ENCODE measurements around the gene TLK1.

Gene TLK1

DNA sequence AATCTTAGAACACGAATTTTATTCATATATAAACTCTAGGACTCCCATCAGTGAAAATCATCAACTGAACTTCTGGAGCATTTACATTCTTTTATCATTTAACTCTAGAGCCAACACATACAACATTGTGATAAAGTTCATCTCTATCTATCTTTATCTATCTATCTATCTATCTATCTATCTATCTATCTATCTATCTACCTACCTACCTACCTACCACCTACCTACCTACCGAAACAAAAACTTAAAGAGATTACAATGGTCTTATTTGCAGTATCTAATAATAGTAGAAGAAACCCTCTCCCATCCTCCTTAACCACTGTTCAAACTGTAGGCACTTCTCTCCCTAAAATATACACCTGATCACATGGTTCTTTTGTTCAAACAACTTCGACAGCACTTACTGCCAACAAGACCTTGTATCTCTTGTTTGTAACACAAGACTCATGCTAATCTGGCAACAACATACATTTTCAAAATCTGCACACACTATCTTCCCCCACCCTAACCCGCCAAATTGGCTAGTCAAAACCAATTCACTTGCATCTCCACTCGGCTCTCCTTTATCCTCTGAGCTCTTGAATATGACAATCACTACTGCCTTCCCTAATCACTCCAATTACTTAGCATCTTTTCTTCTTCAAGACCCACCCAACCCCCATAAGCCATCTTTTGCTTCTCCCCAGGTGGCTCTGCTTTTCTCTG lies 162.6 kb downstream of the TLK1 start:
- H3K27me3 ChIP-seq, result no peaks in the 10 kb centered on the region
- TF ChIP-seq Cebpa-rat (IDR thresholded peaks at IDR 0.05), result no peak
- H3K4me3 ChIP-seq, result no peak overlapping the region
- H3K36me3 ChIP-seq, result peaks cover 81 to 100% (median 97%) of the 10 kb centered on the region in 11 experiments
- no peak overlapping the region for H3K9ac ChIP-seq
- no peaks in the 10 kb centered on the region for H3K4me1 ChIP-seq
- H3K9me3 ChIP-seq (replicated peaks in 1 of 11), result no peaks in the 10 kb centered on the region
- H3K27ac ChIP-seq, result no peak overlapping the region
- 0 out of 22 replicates have a peak, but pooled peaks cover 0 to 7% (median 0%) of the 10 kb centered on the region in 11 experiments for H4K20me1 ChIP-seq
- H3K4me2 ChIP-seq, result no peak overlapping the region

DNA sequence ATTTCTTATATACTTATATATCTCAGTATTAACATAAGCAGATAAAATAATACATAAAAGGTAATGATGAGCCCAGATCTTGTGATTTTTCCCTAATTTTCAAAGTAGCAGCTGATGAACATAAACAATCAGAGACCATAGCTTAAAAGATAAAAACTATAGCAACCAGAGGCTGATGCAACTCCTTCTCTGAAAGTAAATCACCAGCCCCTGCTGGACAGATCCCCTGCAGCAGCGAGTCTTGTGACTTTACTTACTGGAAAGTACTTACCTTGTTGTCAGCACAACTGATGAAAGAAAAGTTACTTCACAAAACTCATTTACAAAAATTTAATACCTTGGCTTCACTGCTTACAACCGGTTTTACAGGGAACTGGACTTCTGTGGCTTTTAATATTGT lies 164.4 kb downstream of the TLK1 start:
- Histone ChIP-seq H3K4me3 (no peak overlapping the region), H3K4me1 (no peaks in the 10 kb centered on the region), H3K9me3 (replicated peaks in 1 of 11) (no peaks in the 10 kb centered on the region), H4K20me1 (0 out of 22 replicates have a peak, but pooled peaks cover 0 to 7% (median 0%) of the 10 kb centered on the region in 11 experiments), H3K36me3 (peaks cover 87 to 100% (median 96%) of the 10 kb centered on the region in 11 experiments), H3K27me3 (no peaks in the 10 kb centered on the region), H3K9ac (no peak overlapping the region), H3K27ac (no peak overlapping the region), H3K4me2 (no peak overlapping the region)
- no peak for TF ChIP-seq Cebpa-rat (IDR thresholded peaks at IDR 0.05)

DNA sequence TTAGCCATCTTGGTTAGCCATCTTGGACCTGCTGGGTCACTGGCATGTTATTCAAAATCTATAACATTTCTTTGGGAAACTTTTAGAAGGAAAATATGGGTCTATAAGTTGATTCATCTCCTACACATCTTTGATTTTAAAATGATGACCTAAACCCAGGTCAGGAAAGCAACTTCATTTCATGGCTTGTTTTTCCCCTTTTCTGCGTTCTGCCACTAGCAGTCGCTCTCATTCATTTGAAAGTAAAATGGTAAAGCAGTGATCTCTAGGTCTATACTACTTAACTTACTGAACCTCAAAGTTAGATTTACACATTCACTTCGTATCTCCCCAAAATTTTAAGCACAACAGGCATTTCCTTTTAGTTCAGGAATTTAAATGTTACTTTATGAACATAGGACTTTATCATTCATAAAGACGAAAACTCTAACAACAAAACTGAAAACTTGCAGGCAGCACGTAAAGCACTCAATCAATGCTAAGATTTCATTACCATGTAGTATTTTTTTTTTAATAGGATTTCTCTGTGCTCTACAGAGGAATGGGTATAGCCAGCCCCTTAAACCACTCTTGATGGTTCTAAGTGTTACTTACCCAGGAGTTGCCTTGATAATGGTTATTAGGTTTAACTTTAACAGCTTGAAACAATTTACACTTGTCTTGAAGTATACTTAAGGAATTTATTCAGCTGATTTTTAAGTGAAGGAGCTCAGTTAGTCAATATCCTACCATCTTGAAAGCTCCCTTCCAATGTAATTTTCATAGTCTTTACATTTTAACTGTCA lies 169.1 kb downstream of the TLK1 start:
- Histone ChIP-seq H3K27ac (no peak overlapping the region), H3K36me3 (peaks cover 64 to 92% (median 84%) of the 10 kb centered on the region in 11 experiments)
- no peak for TF ChIP-seq Cebpa-rat (IDR thresholded peaks at IDR 0.05)

DNA sequence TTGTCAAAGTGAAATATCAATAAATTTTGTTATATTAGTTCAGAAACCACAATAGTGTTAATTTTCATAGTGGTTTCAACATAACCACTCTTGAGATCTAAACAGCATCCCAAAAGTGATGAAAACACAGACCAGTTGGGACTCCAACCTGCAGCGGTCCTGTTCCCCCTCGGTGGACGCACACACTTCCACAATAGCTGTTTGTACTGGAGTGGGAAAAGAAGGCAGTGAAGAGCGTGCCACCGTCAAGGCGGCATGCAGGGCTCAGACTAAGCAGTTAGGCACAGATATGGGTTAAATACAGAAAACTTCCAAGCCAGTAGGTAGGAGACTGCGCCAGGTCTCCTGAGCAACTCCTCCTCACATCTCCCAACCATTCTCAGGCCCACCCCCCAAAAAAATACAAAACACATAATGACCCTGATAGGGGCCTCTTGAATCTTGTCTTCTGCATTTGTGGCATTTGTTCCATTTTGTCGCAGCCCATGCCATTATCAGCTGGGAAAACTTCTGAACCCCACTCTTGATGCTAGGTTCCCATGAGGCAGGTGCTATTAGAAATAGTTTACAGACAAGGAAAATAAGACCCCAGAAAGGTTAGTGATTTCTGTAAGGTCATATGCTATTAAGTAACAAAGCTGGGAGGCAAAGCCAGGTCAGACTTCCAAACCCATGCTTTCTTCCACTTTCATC lies 174.0 kb downstream of the TLK1 start:
- Histone ChIP-seq H3K4me1 (no peaks in the 10 kb centered on the region), H3K9me3 (replicated peaks in 1 of 11) (no peaks in the 10 kb centered on the region), H3K27ac (no peak overlapping the region), H3K9ac (no peak overlapping the region), H3K4me2 (no peak overlapping the region), H3K4me3 (no peak overlapping the region), H4K20me1 (no peaks in the 10 kb centered on the region), H3K27me3 (no peaks in the 10 kb centered on the region), H3K36me3 (peaks cover 23 to 43% (median 36%) of the 10 kb centered on the region in 11 experiments)
- TF ChIP-seq Cebpa-rat (IDR thresholded peaks at IDR 0.05), result no peak

More for the DNA sequence above, 169.1 kb downstream of the TLK1 start:
- Histone ChIP-seq H3K4me1 (no peaks in the 10 kb centered on the region), H4K20me1 (no peaks in the 10 kb centered on the region), H3K9ac (no peak overlapping the region), H3K4me3 (no peak overlapping the region), H3K9me3 (replicated peaks in 1 of 11) (no peaks in the 10 kb centered on the region), H3K4me2 (no peak overlapping the region), H3K27me3 (no peaks in the 10 kb centered on the region)

DNA sequence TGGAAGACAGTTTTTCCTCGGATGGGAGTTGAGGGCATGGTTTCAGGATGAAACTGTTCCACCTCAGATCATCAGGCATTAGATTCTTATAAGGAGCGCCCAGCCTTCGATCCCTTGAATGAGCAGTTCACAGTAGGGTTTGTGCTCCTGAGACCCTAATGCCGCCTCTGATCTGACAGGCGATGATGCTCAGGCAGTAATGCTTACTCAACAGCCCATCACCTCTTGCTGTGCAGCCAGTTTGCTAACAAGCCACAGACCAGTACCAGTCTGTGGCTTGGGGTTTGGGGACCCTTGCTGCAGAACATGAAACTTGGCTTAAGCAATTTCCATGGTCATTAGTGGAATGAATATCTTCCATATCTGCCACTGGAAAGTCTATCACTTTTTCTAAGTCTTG lies 175.3 kb downstream of the TLK1 start:
- Histone ChIP-seq H3K4me1 (no peaks in the 10 kb centered on the region), H3K9me3 (replicated peaks in 1 of 11) (no peaks in the 10 kb centered on the region), H3K4me2 (no peak overlapping the region), H3K27me3 (no peaks in the 10 kb centered on the region), H3K36me3 (peaks cover 14 to 33% (median 25%) of the 10 kb centered on the region in 11 experiments), H3K9ac (no peak overlapping the region), H4K20me1 (no peaks in the 10 kb centered on the region), H3K4me3 (no peak overlapping the region), H3K27ac (no peak overlapping the region)
- TF ChIP-seq Cebpa-rat (IDR thresholded peaks at IDR 0.05), result no peak

DNA sequence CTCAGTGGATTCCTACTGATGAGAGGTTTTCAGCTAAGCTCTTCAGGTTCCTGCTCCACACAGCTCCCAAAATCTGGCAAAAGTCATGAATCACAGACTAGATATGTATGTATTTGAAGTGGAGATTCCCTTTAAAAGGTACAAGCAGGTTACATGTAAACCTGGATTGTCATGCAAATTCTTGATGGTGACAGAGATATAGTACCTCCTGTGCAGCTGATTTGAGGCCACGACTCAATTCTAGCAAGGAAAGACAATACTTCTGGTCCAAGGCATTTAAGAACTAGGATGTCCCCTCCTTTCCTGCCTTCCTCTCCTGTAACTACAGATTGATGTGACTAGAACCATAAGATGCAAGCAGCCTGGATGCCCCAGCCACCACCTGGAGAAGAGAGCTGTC lies 176.6 kb downstream of the TLK1 start:
- H3K9ac ChIP-seq, result no peak overlapping the region
- no peaks in the 10 kb centered on the region for H4K20me1 ChIP-seq
- no peaks in the 10 kb centered on the region for H3K4me1 ChIP-seq
- H3K27ac ChIP-seq, result no peak overlapping the region
- H3K4me3 ChIP-seq, result no peak overlapping the region
- H3K9me3 ChIP-seq (replicated peaks in 1 of 11), result no peaks in the 10 kb centered on the region
- H3K4me2 ChIP-seq, result no peak overlapping the region
- no peaks in the 10 kb centered on the region for H3K27me3 ChIP-seq
- TF ChIP-seq Cebpa-rat (IDR thresholded peaks at IDR 0.05), result no peak
- peaks cover 8 to 22% (median 12%) of the 10 kb centered on the region in 11 experiments; a peak in 17 of 22 replicates for H3K36me3 ChIP-seq

DNA sequence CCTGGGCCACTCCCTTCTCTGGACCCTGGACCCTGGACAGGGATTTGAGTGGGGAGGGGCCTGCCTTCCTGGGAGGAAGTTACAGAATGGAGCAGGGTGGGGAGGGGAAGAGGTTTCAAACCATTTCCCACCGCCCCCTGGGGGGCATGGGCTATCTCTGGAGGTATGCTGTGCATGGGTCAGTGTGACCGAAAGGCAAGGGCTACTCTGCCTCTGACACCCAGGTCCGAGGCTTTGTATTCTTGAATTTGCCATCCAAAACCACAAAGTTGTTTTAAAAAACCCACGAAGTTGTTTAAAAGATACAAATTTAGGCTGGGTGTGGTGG lies 184.8 kb downstream of the TLK1 start:
- Histone ChIP-seq H3K27me3 (peaks cover 0 to 9% (median 0%) of the 10 kb centered on the region in 11 experiments; a peak in 2 of 22 replicates), H3K27ac (no peak overlapping the region), H3K9me3 (replicated peaks in 1 of 11) (no peaks in the 10 kb centered on the region), H3K4me1 (peaks cover 0 to 33% (median 19%) of the 10 kb centered on the region in 10 experiments; a peak in 15 of 20 replicates), H3K4me3 (no peak overlapping the region), H3K4me2 (peak overlapping the region in 6 of 11 experiments; percentile 7 to 95 (median 20); a peak in 3 of 22 replicates), H3K36me3 (no peaks in the 10 kb centered on the region), H3K9ac (no peak overlapping the region), H4K20me1 (no peaks in the 10 kb centered on the region)
- TF ChIP-seq Cebpa-rat (IDR thresholded peaks at IDR 0.05), result no peak

DNA sequence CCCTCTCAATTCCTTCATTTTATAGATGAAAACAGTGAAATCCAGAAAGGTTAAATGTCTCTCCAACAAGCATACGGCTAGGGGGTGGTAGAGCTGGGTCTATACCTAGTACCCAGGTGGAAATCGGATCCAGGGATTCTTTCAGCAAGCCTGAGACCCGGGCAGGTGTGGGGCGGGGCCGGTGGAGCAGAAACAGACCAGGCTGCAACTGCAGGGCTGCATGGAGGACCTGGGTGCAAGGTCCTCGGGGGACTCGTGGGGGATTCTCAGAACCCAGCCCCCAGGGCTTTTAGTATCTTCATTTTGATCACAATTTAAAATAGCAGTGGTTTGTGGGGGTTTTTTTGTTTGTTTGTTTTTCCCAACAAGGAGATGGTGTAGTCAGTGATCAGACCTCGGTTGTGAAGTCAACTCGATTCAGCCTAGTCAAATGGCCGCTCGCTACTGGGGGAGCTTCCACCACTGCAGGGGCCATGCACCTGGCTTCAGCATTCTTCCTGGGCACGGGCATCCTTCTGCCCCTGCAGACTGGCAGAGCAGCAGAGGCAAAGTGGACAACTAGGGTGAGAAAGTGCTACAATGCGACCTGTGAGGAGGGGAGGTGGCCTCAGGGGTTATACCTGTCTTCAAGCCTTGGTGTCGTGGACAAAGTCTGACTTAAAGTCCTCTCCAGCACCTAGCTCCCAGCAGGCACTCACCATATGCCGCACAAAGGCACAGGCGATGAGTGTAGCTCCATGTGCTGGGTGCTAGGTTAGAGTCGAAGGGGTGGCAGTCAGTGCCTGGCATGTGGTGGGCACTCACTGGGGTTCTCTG lies 185.4 kb downstream of the TLK1 start:
- no peak overlapping the region for H3K4me3 ChIP-seq
- no peak overlapping the region for H3K27ac ChIP-seq
- H3K4me1 ChIP-seq, result peaks cover 0 to 33% (median 19%) of the 10 kb centered on the region in 10 experiments; a peak in 15 of 20 replicates
- no peaks in the 10 kb centered on the region for H3K9me3 ChIP-seq (replicated peaks in 1 of 11)
- peaks cover 0 to 9% (median 0%) of the 10 kb centered on the region in 11 experiments; a peak in 2 of 22 replicates for H3K27me3 ChIP-seq
- H3K9ac ChIP-seq, result no peak overlapping the region
- H3K4me2 ChIP-seq, result peak overlapping the region in 7 of 11 experiments; percentile 7 to 95 (median 22); a peak in 6 of 22 replicates
- no peaks in the 10 kb centered on the region for H4K20me1 ChIP-seq
- no peaks in the 10 kb centered on the region for H3K36me3 ChIP-seq
- no peak for TF ChIP-seq Cebpa-rat (IDR thresholded peaks at IDR 0.05)

Measured in BLaER1 treated with 17β-estradiol and CSF1 and Interleukin-3, amounts not matched to agents 10 nM and 100 nM (cell line).